ENCODE data around the gene MRM3. TPM values are rescaled to one million over a fixed set of nuclear protein-coding genes. Genes with fewer than 3 reads are reported as not detected.

The MRM3 gene
- total and polyA plus RNA-seq, 2 experiments from 2014 or later, result 17.7 to 23.4 TPM

GRCh38 chr17:799261-799660 lies 17.1 kb downstream of the MRM3 start (continued):
- TF ChIP-seq ZNF331 (CRISPR knock-in tag; IDR thresholded peaks at IDR 0.05; ENCODE audit: low read depth), result no peak
- no peak for TF ChIP-seq POLR2AphosphoS5 (IDR thresholded peaks at IDR 0.05; ENCODE audit: low read depth)
- TF ChIP-seq CREB1 (CRISPR knock-in tag; IDR thresholded peaks at IDR 0.05; ENCODE audit: low read depth), result no peak
- no peak for TF ChIP-seq REST (IDR thresholded peaks at IDR 0.05; ENCODE audit: unreplicated experiment)
- no peak for TF ChIP-seq ETS1 (IDR thresholded peaks at IDR 0.05)
- TF ChIP-seq ZNF114 (CRISPR knock-in tag; IDR thresholded peaks at IDR 0.05), result no peak
- TF ChIP-seq STAT1 (IDR thresholded peaks at IDR 0.05; ENCODE audit: unreplicated experiment), result no peak
- TF ChIP-seq NANOG (IDR thresholded peaks at IDR 0.05; ENCODE audit: borderline replicate concordance), result no peak

GRCh38 chr17:800446-801242 lies 18.5 kb downstream of the MRM3 start:
- Histone ChIP-seq H3K36me3 (ENCODE audit: insufficient read depth) (no peaks in the 10 kb centered on the region; the same call in 1 of the 2 replicates), H3K4me1 (ENCODE audit: insufficient read depth) (no peaks in the 10 kb centered on the region), H3K4me3 (no peak overlapping the region), H2AFZ (no peak overlapping the region), H3F3A (replicated peaks; ENCODE audit: low read depth) (no peaks in the 10 kb centered on the region), H3K4me2 (no peak overlapping the region), H3K27ac (ENCODE audit: low read depth) (no peak overlapping the region), H4K20me1 (replicated peaks; ENCODE audit: insufficient read depth) (no peaks in the 10 kb centered on the region; the same call in 1 of the 2 replicates), H3K9me2 (ENCODE audit: insufficient read depth) (no peaks in the 10 kb centered on the region), H3K27me3 (ENCODE audit: insufficient read depth) (no peaks in the 10 kb centered on the region), H3K79me2 (replicated peaks; ENCODE audit: insufficient read depth) (no peaks in the 10 kb centered on the region)
- Mint-ChIP-seq H3K4me3 (no peak overlapping the region; the same call in 2 of the 3 replicates), H3K27ac (no peak overlapping the region), H3K9me3 (no peaks in the 10 kb centered on the region; the same call in 2 of the 3 replicates), H3K27me3 (ENCODE audit: insufficient read depth, low read depth, poor library complexity) (peaks cover 20% of the 10 kb centered on the region), H3K36me3 (ENCODE audit: low read depth) (peaks cover 17% of the 10 kb centered on the region), H3K4me1 (peaks cover 6% of the 10 kb centered on the region; the same call in 2 of the 3 replicates)
- DNase-seq (ENCODE audit: low spot score), result no peak
- no peak for ATAC-seq
- TF ChIP-seq ETS1 (IDR thresholded peaks at IDR 0.05) (no peak), JUNB (IDR thresholded peaks at IDR 0.05; ENCODE audit: unreplicated experiment) (no peak), ZNF114 (CRISPR knock-in tag; IDR thresholded peaks at IDR 0.05) (no peak), CTCF (conservative IDR thresholded peaks at IDR 0.05; ENCODE audit: low read depth in 2 of 2) (no peak), NANOG (IDR thresholded peaks at IDR 0.05; ENCODE audit: borderline replicate concordance) (no peak), CREB1 (CRISPR knock-in tag; IDR thresholded peaks at IDR 0.05; ENCODE audit: low read depth) (no peak)
